OCI-LY1 (cell line): ENCODE results near the gene PDZD11.

Experiments
- H2AFZ ChIP-seq: fragments of 200-600 bp; sonication (generic), shearing (Covaris generic); 2 replicates; pipeline ENCODE4 v1.6.0; 2014; ENCODE audit warnings: antibody characterized with exemption, mild to moderate bottlenecking, low read length
- H3F3A ChIP-seq: fragments of 200-600 bp; sonication (generic), shearing (Covaris generic); 2 replicates; pipeline ENCODE4 v1.6.0; 2014; ENCODE audit warnings: mild to moderate bottlenecking, antibody characterized with exemption, low read length, moderate library complexity; ENCODE audit not compliant: insufficient read depth
- H3K27ac ChIP-seq: fragments of 200-600 bp; sonication (generic); 2 replicates; pipeline ENCODE4 v1.5.1; 2014; ENCODE audit warnings: low read length, mixed run types, mild to moderate bottlenecking, low read depth; ENCODE audit not compliant: poor library complexity, severe bottlenecking
- H3K27me3 ChIP-seq: fragments of 200-600 bp; sonication (generic); 2 replicates; pipeline ENCODE4 v1.6.0; 2014; ENCODE audit warnings: antibody characterized with exemption, mild to moderate bottlenecking, low read length, moderate library complexity; ENCODE audit not compliant: insufficient read depth
- H3K36me3 ChIP-seq: fragments of 200-600 bp; sonication (generic); 2 replicates; pipeline ENCODE4 v1.6.1; 2014; ENCODE audit warnings: mild to moderate bottlenecking, antibody characterized with exemption, low read length, moderate library complexity, mixed read lengths; ENCODE audit not compliant: insufficient read depth
- H3K4me1 ChIP-seq: fragments of 200-600 bp; sonication (generic); 2 replicates; pipeline ENCODE4 v1.5.1; 2014; ENCODE audit warnings: mild to moderate bottlenecking, low read length, moderate library complexity; ENCODE audit not compliant: insufficient read depth, severe bottlenecking
- H3K4me2 ChIP-seq: fragments of 200-600 bp; sonication (generic), shearing (Covaris generic); 2 replicates; pipeline ENCODE4 v1.6.1; 2014; ENCODE audit warnings: low read length
- H3K4me3 ChIP-seq: fragments of 200-600 bp; sonication (generic); 2 replicates; pipeline ENCODE4 v1.5.1; 2014; ENCODE audit warnings: low read length, low read depth, mild to moderate bottlenecking, mixed read lengths; ENCODE audit not compliant: poor library complexity, severe bottlenecking
- H3K79me2 ChIP-seq: fragments of 200-600 bp; shearing (Covaris generic); 2 replicates; pipeline ENCODE4 v1.6.1; 2016; ENCODE audit warnings: mixed run types, low read length, mixed read lengths; ENCODE audit not compliant: insufficient read depth
- H3K9ac ChIP-seq: fragments of 200-600 bp; sonication (generic), shearing (Covaris generic); 2 replicates; pipeline ENCODE4 v1.6.1; 2014; ENCODE audit warnings: mild to moderate bottlenecking, low read length, mixed read lengths
- H3K9me2 ChIP-seq: fragments of 200-600 bp; sonication (generic), shearing (Covaris generic); 2 replicates; pipeline ENCODE4 v1.6.1; 2014; ENCODE audit warnings: low read depth, mild to moderate bottlenecking, low read length, mixed read lengths
- H3K9me3 ChIP-seq: fragments of 200-600 bp; shearing (Covaris generic); 2 replicates; pipeline ENCODE4 v1.6.1; 2014; ENCODE audit warnings: low read length, mixed read lengths
- H4K20me1 ChIP-seq: fragments of 200-600 bp; sonication (generic), shearing (Covaris generic); 2 replicates; pipeline ENCODE4 v1.6.0; 2016; ENCODE audit warnings: mild to moderate bottlenecking, low read length; ENCODE audit not compliant: insufficient read depth
- EZH2 ChIP-seq: fragments of 200-600 bp; sonication (generic), shearing (Covaris generic); IDR thresholded peaks from 2 replicates; pipeline ENCODE4 v1.8.0; 2017; ENCODE audit warnings: borderline replicate concordance, mixed run types, mild to moderate bottlenecking, antibody characterized with exemption, low read length, moderate library complexity, mixed read lengths
- TF ChIP-seq, protein P1 (sequence below): fragments of 200-600 bp; sonication (generic), shearing (Covaris generic); IDR thresholded peaks from 2 replicates; pipeline ENCODE4 v1.5.1; 2017; ENCODE audit warnings: mild to moderate bottlenecking, antibody characterized with exemption, low read length, moderate library complexity, mixed read lengths

Gene PDZD11

GRCh38 chrX:70268034-70268433 is 21.7 kb downstream of the PDZD11 start, which contains the start of gene ARR3:
Gene ARR3, plus strand, starts transcription at chrX:70268334. Its CDS starts 1,052 bp downstream, at chrX:70269386.
- H3K9me3 ChIP-seq = no peaks in the 10 kb centered on the region
- H4K20me1 ChIP-seq = no peaks in the 10 kb centered on the region
- no peaks in the 10 kb centered on the region for H3K27me3 ChIP-seq
- no peak within 1 kb of the TSS for H3K4me3 ChIP-seq
- H3K9me2 ChIP-seq = no peaks in the 10 kb centered on the region
- no peaks in the 10 kb centered on the region for H3K4me1 ChIP-seq
- no peak for TF ChIP-seq EZH2
- TF ChIP-seq, protein P1, sequence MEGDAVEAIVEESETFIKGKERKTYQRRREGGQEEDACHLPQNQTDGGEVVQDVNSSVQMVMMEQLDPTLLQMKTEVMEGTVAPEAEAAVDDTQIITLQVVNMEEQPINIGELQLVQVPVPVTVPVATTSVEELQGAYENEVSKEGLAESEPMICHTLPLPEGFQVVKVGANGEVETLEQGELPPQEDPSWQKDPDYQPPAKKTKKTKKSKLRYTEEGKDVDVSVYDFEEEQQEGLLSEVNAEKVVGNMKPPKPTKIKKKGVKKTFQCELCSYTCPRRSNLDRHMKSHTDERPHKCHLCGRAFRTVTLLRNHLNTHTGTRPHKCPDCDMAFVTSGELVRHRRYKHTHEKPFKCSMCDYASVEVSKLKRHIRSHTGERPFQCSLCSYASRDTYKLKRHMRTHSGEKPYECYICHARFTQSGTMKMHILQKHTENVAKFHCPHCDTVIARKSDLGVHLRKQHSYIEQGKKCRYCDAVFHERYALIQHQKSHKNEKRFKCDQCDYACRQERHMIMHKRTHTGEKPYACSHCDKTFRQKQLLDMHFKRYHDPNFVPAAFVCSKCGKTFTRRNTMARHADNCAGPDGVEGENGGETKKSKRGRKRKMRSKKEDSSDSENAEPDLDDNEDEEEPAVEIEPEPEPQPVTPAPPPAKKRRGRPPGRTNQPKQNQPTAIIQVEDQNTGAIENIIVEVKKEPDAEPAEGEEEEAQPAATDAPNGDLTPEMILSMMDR = no peak
- H3K36me3 ChIP-seq = no peaks in the 10 kb centered on the region
- H3K4me2 ChIP-seq = no peak within 1 kb of the TSS
- H3F3A ChIP-seq = no peaks in the 10 kb centered on the region
- no peak within 1 kb of the TSS for H2AFZ ChIP-seq
- no peaks in the 10 kb centered on the region for H3K79me2 ChIP-seq
- H3K27ac ChIP-seq = no peak within 1 kb of the TSS
- H3K9ac ChIP-seq = no peak within 1 kb of the TSS

DNA sequence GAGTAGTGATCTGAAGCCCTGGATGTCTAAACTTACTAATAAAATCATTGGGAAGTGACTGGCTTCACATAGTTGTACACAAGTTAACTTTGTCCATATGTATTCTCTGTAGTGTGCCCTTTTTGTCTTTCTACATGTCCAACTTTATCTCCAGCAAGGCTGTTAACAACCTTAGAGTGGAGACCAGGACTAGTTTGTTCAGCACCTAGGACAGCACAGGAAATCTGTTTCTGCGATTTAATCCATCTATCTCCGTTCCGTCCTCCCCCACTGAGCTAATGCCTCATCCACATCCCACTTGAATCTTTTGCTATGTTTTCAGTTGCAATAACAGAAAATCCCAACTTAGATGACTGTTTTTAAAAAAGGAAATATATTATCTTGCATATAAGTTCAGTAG is 24.9 kb downstream of the PDZD11 start:
- Histone ChIP-seq H3K4me2 (no peak overlapping the region), H3K9me2 (no peaks in the 10 kb centered on the region), H3K4me3 (no peak overlapping the region), H2AFZ (no peak overlapping the region), H3K27ac (no peak overlapping the region), H3K79me2 (no peaks in the 10 kb centered on the region), H3K27me3 (no peaks in the 10 kb centered on the region), H3K4me1 (no peaks in the 10 kb centered on the region), H3K36me3 (no peaks in the 10 kb centered on the region), H3K9ac (no peak overlapping the region), H4K20me1 (no peaks in the 10 kb centered on the region), H3F3A (no peaks in the 10 kb centered on the region), H3K9me3 (no peaks in the 10 kb centered on the region)
- TF ChIP-seq, protein P1 = no peak
- TF ChIP-seq EZH2 = no peak

GRCh38 chrX:70262952-70263567 is 26.7 kb downstream of the PDZD11 start:
- Histone ChIP-seq H3K4me2 (no peak overlapping the region), H3K27ac (no peak overlapping the region), H4K20me1 (no peaks in the 10 kb centered on the region), H3K4me3 (no peak overlapping the region), H3K36me3 (no peaks in the 10 kb centered on the region), H3K4me1 (no peaks in the 10 kb centered on the region), H3K79me2 (no peaks in the 10 kb centered on the region), H3F3A (no peaks in the 10 kb centered on the region), H3K27me3 (no peaks in the 10 kb centered on the region), H3K9ac (no peak overlapping the region), H2AFZ (no peak overlapping the region), H3K9me3 (no peaks in the 10 kb centered on the region), H3K9me2 (no peaks in the 10 kb centered on the region)
- TF ChIP-seq, protein P1 = peak; percentile 49
- TF ChIP-seq EZH2 = no peak
